Endothelial cell of umbilical vein (primary cell): ENCODE results near the gene MNT. TPM values are rescaled to one million over a fixed set of nuclear protein-coding genes. Genes with fewer than 3 reads are reported as not detected.

ENCODE experiments used
- BruUV-seq: library from RNA; stranded (reverse); fragments of 400-500 nt; replicated peaks from 2 replicates; lab custom pipeline; 2021; lab: Mats Ljungman, UMichigan
- CTCF ChIA-PET: fragments of 300-600, 350-600 bp; sonication (Branson Sonifier 250); formaldehyde crosslinking; loops from one replicate; lab custom pipeline; 2021; ENCODE audit warnings: antibody characterized with exemption, inconsistent platforms; lab: Charles Lee
- POLR2A ChIA-PET: fragments of 300-600, 350-600 bp; sonication (Branson Sonifier 250); formaldehyde crosslinking; loops from one replicate; lab custom pipeline; 2021; ENCODE audit warnings: antibody characterized with exemption, inconsistent platforms; lab: Charles Lee
- DNase-seq: peaks from one replicate; pipeline ENCODE4 v3.0.0-alpha.2; 2011; ENCODE audit warnings: low read depth, low spot score
- FAIRE-seq: peaks from 2 replicates; lab custom pipeline; 2011; peaks lifted over from hg19 to GRCh38; lab: Jason Lieb, UNC
- H2AFZ ChIP-seq: 2 replicates; pipeline ENCODE4 v1.6.0; 2012; ENCODE audit warnings: low read depth, low read length, control low read depth, inconsistent platforms
- H3K27ac ChIP-seq: 2 replicates; pipeline ENCODE4 v1.5.1; 2011; ENCODE audit warnings: low read depth, mild to moderate bottlenecking, control low read depth, low read length, moderate library complexity; ENCODE audit not compliant: insufficient read depth
- H3K27me3 ChIP-seq, 2 experiments: 2 replicates each; pipeline versions ENCODE4 v1.6.0 to v1.6.1; 2011; ENCODE audit warnings: low read length in 2 of 2, mixed read lengths in 1 of 2; ENCODE audit not compliant: control insufficient read depth in 2 of 2, insufficient read depth in 2 of 2
- H3K36me3 ChIP-seq, 2 experiments: 2 replicates in 1 of 2; 3 replicates in 1 of 2; pipeline ENCODE4 v1.5.1; 2011; ENCODE audit warnings: low read length in 2 of 2, mild to moderate bottlenecking in 1 of 2, moderate library complexity in 1 of 2; ENCODE audit not compliant: control insufficient read depth in 2 of 2, insufficient read depth in 2 of 2; ENCODE audit errors: extremely low read depth in 1 of 2
- H3K4me1 ChIP-seq: 3 replicates; pipeline ENCODE4 v1.5.1; 2011; ENCODE audit warnings: mild to moderate bottlenecking, low read length; ENCODE audit not compliant: control insufficient read depth, insufficient read depth; ENCODE audit errors: extremely low read depth
- H3K4me2 ChIP-seq: 2 replicates; pipeline ENCODE4 v1.6.1; 2011; ENCODE audit warnings: low read length, control low read depth, mixed read lengths; ENCODE audit not compliant: insufficient read depth
- H3K4me3 ChIP-seq, 3 experiments: fragments of 200-600 bp in 1 of 3; sonication (generic), shearing (Covaris generic) in 1 of 3; replicated peaks in 1 of 3; 2 replicates each; pipeline ENCODE4 v1.5.1; 2011 to 2016; ENCODE audit warnings: control low read depth in 3 of 3, low read length in 3 of 3, mild to moderate bottlenecking in 2 of 3, inconsistent platforms in 1 of 3, low read depth in 1 of 3, moderate library complexity in 1 of 3; ENCODE audit not compliant: insufficient read depth in 1 of 3
- H3K79me2 ChIP-seq: 2 replicates; pipeline ENCODE4 v1.6.0; 2012; ENCODE audit warnings: low read length, inconsistent platforms; ENCODE audit not compliant: control insufficient read depth, insufficient read depth
- H3K9ac ChIP-seq: replicated peaks from 2 replicates; pipeline ENCODE3; 2011; ENCODE audit warnings: low read length, control low read depth; ENCODE audit not compliant: insufficient read depth; ENCODE audit errors: extremely low read depth
- H3K9me1 ChIP-seq: replicated peaks from 3 replicates; pipeline ENCODE4 v1.6.0; 2011; ENCODE audit warnings: mild to moderate bottlenecking, low read length; ENCODE audit not compliant: control insufficient read depth, insufficient read depth; ENCODE audit errors: extremely low read depth
- H3K9me3 ChIP-seq: replicated peaks from 2 replicates; pipeline ENCODE4 v1.5.1; 2012; ENCODE audit warnings: low read length, inconsistent platforms; ENCODE audit not compliant: control insufficient read depth, insufficient read depth
- H4K20me1 ChIP-seq: replicated peaks from 2 replicates; pipeline ENCODE3; 2011; ENCODE audit warnings: mild to moderate bottlenecking, low read length; ENCODE audit not compliant: control insufficient read depth, insufficient read depth; ENCODE audit errors: extremely low read depth
- EZH2 ChIP-seq: IDR thresholded peaks from 2 replicates; pipeline ENCODE4 v1.6.1; 2012; ENCODE audit warnings: borderline replicate concordance, low read depth, mild to moderate bottlenecking, moderate library complexity, low read length, inconsistent platforms; ENCODE audit not compliant: severe bottlenecking
- FOS ChIP-seq: IDR thresholded peaks from 2 replicates; pipeline ENCODE4 v1.6.1; 2011; ENCODE audit warnings: mild to moderate bottlenecking, low read length, moderate library complexity, borderline replicate concordance; ENCODE audit not compliant: insufficient read depth
- GATA2 ChIP-seq: IDR thresholded peaks from 2 replicates; pipeline ENCODE4 v1.7.0; 2011; ENCODE audit warnings: low read depth, mild to moderate bottlenecking, moderate library complexity, mixed read lengths, low read length; ENCODE audit not compliant: insufficient read length, insufficient read depth
- JUN ChIP-seq: IDR thresholded peaks from 2 replicates; pipeline ENCODE4 v1.6.1; 2011; ENCODE audit warnings: borderline replicate concordance, low read depth; ENCODE audit not compliant: insufficient read length, insufficient read depth
- MAX ChIP-seq: IDR thresholded peaks from 2 replicates; pipeline ENCODE4 v1.6.1; 2011; ENCODE audit not compliant: insufficient read depth, insufficient read length
- MYC ChIP-seq: IDR thresholded peaks from one replicate; pipeline ENCODE4 v1.6.1; 2011; ENCODE audit warnings: mild to moderate bottlenecking, low read depth, low read length
- POLR2A ChIP-seq: IDR thresholded peaks from 2 replicates; pipeline ENCODE4 v1.6.1; 2012; ENCODE audit warnings: low read depth, mild to moderate bottlenecking, control low read depth, low read length
- POLR2AphosphoS5 ChIP-seq: IDR thresholded peaks from 2 replicates; pipeline ENCODE4 v1.6.1; 2012; ENCODE audit warnings: low read depth, mild to moderate bottlenecking, control low read depth, low read length, moderate library complexity; ENCODE audit not compliant: insufficient read depth
- dilution Hi-C: fragments of 300-500 bp; cut with MboI; formaldehyde crosslinking; loops from one replicate; pipeline ENCODE4 v1.15.0; 2019; ENCODE audit warnings: low sequenced_read_pairs; ENCODE audit not compliant: extremely low pct_ligation_motif_present
- intact Hi-C: fragments of 100-400 bp; cut with micrococcal nuclease; formaldehyde crosslinking; loops from one replicate; pipeline ENCODE4 v1.10.0; 2022
- polyA plus RNA-seq, 4 experiments: library from polyadenylated mRNA; depleted of rRNA in 3 of 4; stranded (reverse) in 3 of 4; unstranded in 1 of 4; fragments of >200 nt; gene quantifications; 2 replicates each; pipeline versions ENCODE4 v1.2.1 to v1.2.3, GENCODE V29; 2011 to 2012; ENCODE audit warnings: missing spikeins in 1 of 4
- total RNA-seq: library from RNA; stranded (reverse); gene quantifications from 2 replicates; pipeline ENCODE4 v1.2.3, GENCODE V29; 2021
- TF ChIP-seq, protein P1 (sequence below), 2 donors: IDR thresholded peaks; 1 replicate in 1 of 2; 2 replicates in 1 of 2; pipeline ENCODE4 v1.5.1; 2011; ENCODE audit warnings: low read length in 2 of 2, mild to moderate bottlenecking in 2 of 2, moderate library complexity in 2 of 2, control low read depth in 1 of 2, inconsistent platforms in 1 of 2, low read depth in 1 of 2; ENCODE audit not compliant: insufficient read depth in 1 of 2; ENCODE audit errors: extremely low read depth in 1 of 2

MNT gene
- total and polyA plus RNA-seq, 2 donors (not counting 3 experiments of a cell fraction or from before 2014, with no cell fraction given): 4.1 to 21.6 TPM

DNA sequence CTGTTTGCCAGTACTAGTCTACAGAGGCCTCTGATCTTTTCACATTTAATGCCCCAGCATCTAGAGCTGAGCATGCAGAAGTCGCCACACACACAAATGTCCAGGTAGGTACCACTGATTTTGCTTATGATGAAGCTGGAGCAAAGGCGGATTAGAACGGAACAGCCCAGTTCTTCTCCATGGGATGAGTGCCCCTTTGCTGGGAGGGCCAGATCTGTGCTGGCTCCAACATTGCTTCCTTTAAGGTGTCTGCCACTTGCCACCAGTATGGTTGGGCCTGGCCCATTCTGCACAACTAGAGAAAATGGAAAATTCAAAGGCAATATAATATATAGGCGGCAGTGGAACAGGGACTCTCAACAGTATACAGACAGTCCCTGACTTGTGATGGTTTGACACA is 2.2 kb upstream of the MNT start:
- Histone ChIP-seq H3K4me1 (peaks cover 43% of the 10 kb centered on the region), H3K9me1 (no peaks in the 10 kb centered on the region), H3K9me3 (no peaks in the 10 kb centered on the region), H3K4me3 (no peak overlapping the region), H3K9ac (no peak overlapping the region), H3K4me2 (no peak overlapping the region), H3K27ac (no peak overlapping the region), H3K79me2 (peaks cover 5% of the 10 kb centered on the region), H2AFZ (no peak overlapping the region), H3K36me3 (no peaks in the 10 kb centered on the region), H4K20me1 (no peaks in the 10 kb centered on the region), H3K27me3 (no peaks in the 10 kb centered on the region)
- CTCF ChIA-PET: interaction anchor here (0.9 to 4.1 kb wide), 4 partner anchors 10 to 21 kb away, joined by 3 to 36 read pairs (median 20); no protein-coding TSS in a partner anchor
- no peak for DNase-seq
- dilution Hi-C loops: no loop called here
- POLR2A ChIA-PET: no interaction called here
- BruUV-seq: no TSS peak
- no peak for FAIRE-seq
- TF ChIP-seq FOS (no peak), MYC (no peak), POLR2A (no peak), JUN (no peak), POLR2AphosphoS5 (no peak), EZH2 (no peak), GATA2 (no peak), MAX (no peak)
- TF ChIP-seq, protein P1, sequence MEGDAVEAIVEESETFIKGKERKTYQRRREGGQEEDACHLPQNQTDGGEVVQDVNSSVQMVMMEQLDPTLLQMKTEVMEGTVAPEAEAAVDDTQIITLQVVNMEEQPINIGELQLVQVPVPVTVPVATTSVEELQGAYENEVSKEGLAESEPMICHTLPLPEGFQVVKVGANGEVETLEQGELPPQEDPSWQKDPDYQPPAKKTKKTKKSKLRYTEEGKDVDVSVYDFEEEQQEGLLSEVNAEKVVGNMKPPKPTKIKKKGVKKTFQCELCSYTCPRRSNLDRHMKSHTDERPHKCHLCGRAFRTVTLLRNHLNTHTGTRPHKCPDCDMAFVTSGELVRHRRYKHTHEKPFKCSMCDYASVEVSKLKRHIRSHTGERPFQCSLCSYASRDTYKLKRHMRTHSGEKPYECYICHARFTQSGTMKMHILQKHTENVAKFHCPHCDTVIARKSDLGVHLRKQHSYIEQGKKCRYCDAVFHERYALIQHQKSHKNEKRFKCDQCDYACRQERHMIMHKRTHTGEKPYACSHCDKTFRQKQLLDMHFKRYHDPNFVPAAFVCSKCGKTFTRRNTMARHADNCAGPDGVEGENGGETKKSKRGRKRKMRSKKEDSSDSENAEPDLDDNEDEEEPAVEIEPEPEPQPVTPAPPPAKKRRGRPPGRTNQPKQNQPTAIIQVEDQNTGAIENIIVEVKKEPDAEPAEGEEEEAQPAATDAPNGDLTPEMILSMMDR (IDR thresholded peaks at IDR 0.05; ENCODE audit: extremely low read depth in 1 of 2, insufficient read depth in 1 of 2, low read depth in 1 of 2, low read length in 2 of 2): no peak
- intact Hi-C loops: loop anchor here (5.0 kb wide), 1 partner anchor 66 kb away; the partner anchor contains the start of genes SGSM2 and TSR1
